ENCODE data around the gene GPR17.

GPR17 gene

DNA sequence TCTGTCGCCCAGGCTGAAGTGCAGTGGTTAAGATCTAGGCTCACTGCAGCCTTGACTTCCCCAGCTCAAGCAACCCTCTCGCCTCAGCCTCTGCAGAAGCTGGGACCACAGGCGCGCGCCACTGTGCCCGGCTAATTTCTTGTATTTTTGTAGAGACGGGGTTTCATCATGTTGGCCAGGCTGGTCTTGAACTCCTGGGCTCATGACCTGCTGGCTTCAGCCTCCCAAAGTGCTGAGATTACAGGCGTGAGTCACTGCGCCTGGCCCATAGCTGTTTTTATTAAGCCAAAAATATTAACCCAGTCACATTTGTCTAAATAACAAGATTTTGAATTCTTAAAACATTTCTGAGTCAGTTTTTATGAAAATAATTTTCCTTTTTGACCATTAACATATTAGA lies 49.0 kb downstream of the GPR17 start:
- DNase-seq (ENCODE audit: low read depth, low spot score): no peak

DNA sequence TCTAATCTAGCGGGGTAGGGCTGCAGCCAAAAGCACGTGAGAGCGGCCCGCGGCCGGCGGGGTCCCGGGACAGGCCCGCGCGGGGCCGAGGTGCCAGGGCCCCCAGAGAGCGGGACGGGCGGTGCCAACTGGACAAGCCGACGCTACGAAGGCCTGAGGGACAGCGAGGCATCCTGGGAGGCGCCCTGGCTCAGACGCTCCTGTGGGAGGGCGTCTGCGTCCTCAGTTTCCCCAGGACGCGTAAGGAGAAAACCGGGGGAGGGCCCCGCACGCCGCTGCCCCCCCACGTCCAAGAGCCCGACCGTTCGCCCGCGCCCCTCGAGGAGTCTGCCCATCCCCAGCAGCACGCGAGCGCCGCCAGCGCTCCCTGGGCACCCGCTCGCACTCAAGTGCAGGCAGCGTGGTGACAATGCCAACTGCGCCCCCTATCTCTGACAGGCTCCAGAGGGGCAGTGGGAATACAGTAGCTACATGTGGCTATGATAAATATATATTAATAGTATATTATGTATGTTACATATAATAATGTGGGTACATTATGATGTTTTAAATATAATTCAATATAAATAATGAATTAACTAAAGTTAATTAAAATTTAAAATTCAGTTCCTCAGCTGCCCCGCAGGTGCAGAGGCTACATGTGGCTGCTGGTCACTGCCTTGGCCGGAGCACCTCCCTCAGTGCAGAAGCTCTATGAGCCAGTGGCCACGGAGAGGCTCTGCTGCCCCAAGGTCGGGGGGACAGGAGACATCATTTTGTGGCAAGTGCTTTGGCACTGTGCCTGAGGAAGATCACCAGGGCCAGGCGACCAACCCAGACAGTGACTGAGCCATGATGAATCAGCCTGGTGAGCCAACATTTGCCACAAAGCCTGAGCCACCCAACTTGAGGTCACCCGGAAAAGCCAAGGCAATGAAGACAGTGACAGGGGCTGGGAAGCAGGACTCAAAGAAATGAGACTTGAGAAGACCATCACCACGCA lies 49.8 kb downstream of the GPR17 start:
- DNase-seq (ENCODE audit: low read depth, low spot score): no peak

DNA sequence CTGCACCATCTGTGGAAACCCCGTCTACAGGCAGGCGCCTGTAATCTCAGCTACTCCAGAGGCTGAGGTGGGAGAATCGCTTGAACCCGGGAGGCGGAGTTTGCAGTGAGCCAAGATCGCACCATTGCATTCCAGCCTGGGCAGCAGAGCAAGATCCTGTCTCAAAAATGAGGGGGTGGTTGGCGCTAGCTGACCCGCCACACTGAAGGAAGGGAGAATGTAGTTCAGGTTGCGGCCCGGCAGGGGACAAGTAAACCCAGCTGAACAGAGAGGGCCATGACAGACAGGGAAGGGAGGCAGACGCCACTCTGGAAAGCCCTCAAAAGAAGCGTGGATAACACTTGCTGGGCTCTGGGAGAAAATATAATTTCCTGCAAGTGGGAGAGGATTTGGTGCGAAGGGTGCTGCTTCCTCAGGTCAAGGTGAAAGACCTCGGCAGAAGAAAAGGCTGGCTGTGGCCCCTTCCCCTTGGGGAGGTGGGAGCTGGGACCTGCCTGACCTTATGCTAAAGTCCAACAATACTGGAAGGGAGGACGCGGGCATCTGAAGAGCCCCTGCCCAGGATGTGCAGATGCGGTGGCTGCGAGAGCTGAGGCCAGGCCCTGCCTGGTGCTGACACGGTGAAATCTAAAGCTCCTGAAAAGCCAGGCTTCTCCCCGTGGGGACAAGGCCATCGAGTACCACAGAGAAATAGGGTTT lies 51.7 kb downstream of the GPR17 start:
- DNase-seq (ENCODE audit: low read depth, low spot score): no peak

DNA sequence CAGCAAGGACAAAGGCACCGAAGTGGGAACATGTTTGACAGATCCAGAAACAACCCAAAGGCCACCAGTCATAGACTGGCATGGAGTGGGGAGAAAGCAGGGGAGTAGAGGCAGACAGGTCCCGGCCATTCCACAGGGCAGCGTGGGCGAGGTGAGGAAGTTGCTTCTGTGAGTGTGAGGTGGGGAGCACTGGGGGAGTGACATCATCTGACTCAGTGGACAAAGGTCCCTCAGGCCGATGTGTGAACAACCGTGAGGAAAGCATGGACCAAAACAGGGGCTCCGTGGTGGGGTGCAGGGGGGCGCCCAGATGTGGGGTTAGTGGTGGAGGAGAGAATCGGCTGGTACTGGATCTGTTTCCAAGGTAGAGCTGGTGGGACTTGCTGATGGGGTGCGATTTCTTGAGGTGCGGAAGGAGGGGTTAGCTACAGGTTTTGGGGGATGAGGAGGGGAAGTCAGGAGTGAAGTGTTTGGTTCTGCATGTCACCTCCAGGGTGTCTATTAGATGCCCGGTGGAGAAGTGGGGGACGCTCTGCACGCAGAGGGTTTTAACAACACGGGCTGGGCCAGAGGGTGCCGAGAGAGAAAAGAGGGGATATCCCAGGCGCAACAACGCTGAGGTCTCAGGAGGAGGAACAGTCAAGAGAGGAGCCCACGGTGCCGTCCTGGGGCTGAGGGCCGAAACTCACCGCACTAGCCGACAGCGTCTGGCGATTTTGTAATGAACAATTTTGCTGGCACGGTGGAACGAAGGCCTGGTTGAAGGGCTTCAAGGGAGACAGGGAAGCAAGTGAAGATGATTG lies 52.8 kb downstream of the GPR17 start:
- DNase-seq (ENCODE audit: low read depth, low spot score): no peak

DNA sequence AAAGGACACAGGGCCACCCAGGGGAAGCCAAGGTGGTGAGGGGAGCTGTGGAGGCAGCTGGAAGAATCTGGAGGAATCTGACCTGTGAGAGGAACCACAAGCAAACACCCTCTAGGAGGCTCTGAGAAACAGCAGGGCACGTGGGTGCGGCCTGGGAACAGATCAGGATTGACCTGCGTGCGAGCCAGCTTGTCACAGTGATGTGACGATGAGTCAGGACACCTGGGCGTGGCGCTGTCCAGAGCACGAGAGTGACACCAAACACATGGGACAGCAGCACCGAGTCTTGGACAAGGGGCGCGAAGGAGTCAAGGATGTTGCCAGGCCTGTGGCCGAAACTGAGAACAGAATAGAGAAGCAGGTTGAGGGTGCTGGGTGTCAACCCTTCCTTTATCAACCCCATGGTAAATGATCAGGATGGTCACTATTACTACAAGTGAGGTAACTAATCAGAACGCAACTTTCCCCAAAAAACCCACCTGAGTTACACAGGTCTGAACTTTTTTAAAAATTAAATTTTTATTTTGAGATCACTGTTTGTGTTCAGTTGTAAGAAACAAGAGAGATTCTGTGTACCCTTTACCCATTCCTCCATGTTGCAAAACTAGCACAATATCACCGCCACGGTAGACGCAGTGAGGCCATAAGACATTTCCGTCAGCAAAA lies 54.7 kb downstream of the GPR17 start:
- DNase-seq (ENCODE audit: low read depth, low spot score): no peak

DNA sequence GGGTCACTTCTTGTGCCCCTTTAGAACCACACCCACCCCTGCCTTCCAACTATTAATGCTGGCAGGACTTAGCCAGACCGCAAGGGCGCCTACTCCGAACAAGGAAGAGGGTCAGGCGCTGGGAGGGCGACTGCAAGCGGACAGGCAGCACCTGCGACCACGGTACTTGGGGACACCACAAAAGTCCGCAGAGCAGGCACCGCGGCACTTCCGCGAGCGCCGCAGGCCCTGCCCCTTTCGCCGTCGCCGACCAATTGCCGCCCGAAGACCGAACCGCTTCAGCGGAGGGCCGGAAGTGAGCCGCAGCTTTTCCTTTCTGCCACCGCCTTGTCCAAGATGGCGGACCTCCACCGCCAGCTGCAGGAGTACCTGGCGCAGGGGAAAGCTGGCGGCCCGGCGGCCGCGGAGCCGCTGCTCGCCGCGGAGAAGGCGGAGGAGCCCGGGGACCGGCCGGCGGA lies 55.3 kb downstream of the GPR17 start, which contains the start of gene SFT2D3:
Gene SFT2D3 (plus strand): TSS at position 305 of the 458 bp plus-strand sequence. CDS start 32 bp downstream, at position 337.
- peak; percentile 59 for DNase-seq (ENCODE audit: low read depth, low spot score)

DNA sequence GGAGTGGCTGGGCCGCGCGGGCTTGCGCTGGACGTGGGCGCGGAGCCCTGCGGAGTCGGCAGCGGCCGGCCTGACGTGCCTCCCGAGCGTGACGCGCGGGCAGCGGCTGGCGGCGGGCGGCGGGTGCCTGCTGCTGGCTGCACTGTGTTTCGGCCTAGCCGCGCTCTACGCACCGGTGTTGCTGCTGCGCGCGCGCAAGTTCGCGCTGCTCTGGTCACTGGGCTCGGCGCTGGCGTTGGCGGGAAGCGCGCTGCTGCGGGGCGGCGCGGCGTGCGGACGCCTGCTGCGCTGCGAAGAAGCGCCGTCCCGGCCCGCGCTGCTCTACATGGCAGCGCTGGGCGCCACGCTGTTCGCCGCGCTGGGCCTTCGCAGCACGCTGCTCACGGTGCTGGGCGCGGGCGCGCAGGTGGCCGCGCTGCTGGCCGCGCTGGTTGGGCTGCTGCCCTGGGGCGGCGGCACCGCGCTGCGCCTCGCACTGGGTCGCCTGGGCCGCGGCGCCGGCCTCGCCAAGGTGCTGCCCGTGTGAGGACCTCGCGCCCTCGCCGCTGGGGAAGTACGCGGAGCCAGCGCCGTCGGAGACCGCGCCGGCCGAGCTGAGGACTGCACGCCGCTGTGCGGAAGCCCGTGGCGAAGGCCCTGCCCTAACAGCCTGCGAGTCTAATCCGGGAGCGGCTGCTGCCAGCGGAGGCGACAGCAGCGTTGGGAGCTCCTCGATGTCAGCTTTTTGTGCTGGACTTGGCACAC lies 55.9 kb downstream of the GPR17 start:
- DNase-seq (ENCODE audit: low read depth, low spot score): no peak

All from smooth muscle cell of the brain vasculature (primary cell).